Endothelial cell of umbilical vein (primary cell): ENCODE results near the gene KCNE4. TPM values are rescaled to one million over a fixed set of nuclear protein-coding genes. Genes with fewer than 3 reads are reported as not detected.

Source experiments
- polyA plus RNA-seq, 4 experiments: library from polyadenylated mRNA; depleted of rRNA in 3 of 4; stranded (reverse) in 3 of 4; unstranded in 1 of 4; fragments of >200 nt; gene quantifications; 2 replicates each; pipeline versions ENCODE4 v1.2.1 to v1.2.3, GENCODE V29; 2011 to 2012; ENCODE audit warnings: missing spikeins in 1 of 4
- total RNA-seq: library from RNA; stranded (reverse); gene quantifications from 2 replicates; pipeline ENCODE4 v1.2.3, GENCODE V29; 2021

Gene KCNE4
- total and polyA plus RNA-seq, 2 donors (not counting 3 experiments of a cell fraction or from before 2014, with no cell fraction given) = 0.01 TPM; not detected in 1

Other genes with a start within 250 kb of the KCNE4 start
- 139 and 142 TPM in 2 replicates for gene ACSL3, start 191.2 kb upstream of the KCNE4 start, total RNA-seq
- gene ACSL3, start 191.2 kb upstream of the KCNE4 start, polyA plus RNA-seq = 41.5 and 58.7 TPM in 2 replicates